ENCODE data around the gene ADAMTS12. TPM values are rescaled to one million over a fixed set of nuclear protein-coding genes. Genes with fewer than 3 reads are reported as not detected.

The ADAMTS12 gene
- total RNA-seq, 1 experiment from 2014 or later = 0.18 TPM

- H3K9me3 ChIP-seq (ENCODE audit: low read length) = no peaks in the 10 kb centered on the region
- intact Hi-C loops (cut with micrococcal nuclease) = no loop called here
- TF ChIP-seq EZH2phosphoT487 (IDR thresholded peaks at IDR 0.05; ENCODE audit: borderline replicate concordance, low read length) = no peak
- no peak for TF ChIP-seq EZH2 (IDR thresholded peaks at IDR 0.05; ENCODE audit: low read length, unreplicated experiment)
- BruUV-seq (replicated peaks) = no TSS peak
- no peak for DNase-seq
- CTCF ChIA-PET = no interaction called here
- no peak overlapping the region for H2AFZ ChIP-seq (ENCODE audit: low read length)
- no peak overlapping the region for H3K27ac ChIP-seq (ENCODE audit: low read length)
- H3K27me3 ChIP-seq (ENCODE audit: low read length) = no peaks in the 10 kb centered on the region
- no peak overlapping the region for H3K4me2 ChIP-seq (ENCODE audit: low read length)
- ATAC-seq = no peak
- no peaks in the 10 kb centered on the region for H3F3A ChIP-seq (ENCODE audit: low read length, unreplicated experiment)
- H3K9ac ChIP-seq (ENCODE audit: low read length) = no peak overlapping the region
- H4K20me1 ChIP-seq (ENCODE audit: low read length) = no peaks in the 10 kb centered on the region
- no peaks in the 10 kb centered on the region for H3K9me2 ChIP-seq (replicated peaks; ENCODE audit: low read length)
- POLR2A ChIA-PET (ENCODE audit: unreplicated experiment) = no interaction called here
- H3K4me1 ChIP-seq (ENCODE audit: insufficient read depth, low read length) = no peaks in the 10 kb centered on the region
- no peak overlapping the region for H3K4me3 ChIP-seq (ENCODE audit: low read length)
- H3K36me3 ChIP-seq (ENCODE audit: low read depth, low read length) = no peaks in the 10 kb centered on the region
- H3K79me2 ChIP-seq (ENCODE audit: low read length) = no peaks in the 10 kb centered on the region
These were observed 261.8 kb downstream of the ADAMTS12 start for GRCh38 chr5:33629999-33630398.

- Histone ChIP-seq H3K9me2 (replicated peaks; ENCODE audit: low read length) (no peaks in the 10 kb centered on the region), H3K27ac (ENCODE audit: low read length) (no peak overlapping the region), H3K4me3 (ENCODE audit: low read length) (no peak overlapping the region), H3K9me3 (ENCODE audit: low read length) (no peaks in the 10 kb centered on the region), H3K4me2 (ENCODE audit: low read length) (no peak overlapping the region), H2AFZ (ENCODE audit: low read length) (no peak overlapping the region), H3K79me2 (ENCODE audit: low read length) (no peaks in the 10 kb centered on the region), H4K20me1 (ENCODE audit: low read length) (no peaks in the 10 kb centered on the region), H3K36me3 (ENCODE audit: low read depth, low read length) (no peaks in the 10 kb centered on the region), H3F3A (ENCODE audit: low read length, unreplicated experiment) (no peaks in the 10 kb centered on the region), H3K27me3 (ENCODE audit: low read length) (no peaks in the 10 kb centered on the region), H3K9ac (ENCODE audit: low read length) (no peak overlapping the region), H3K4me1 (ENCODE audit: insufficient read depth, low read length) (no peaks in the 10 kb centered on the region)
- BruUV-seq (replicated peaks) = no TSS peak
- intact Hi-C loops (cut with micrococcal nuclease) = no loop called here
- ChIA-PET POLR2A (ENCODE audit: unreplicated experiment) (no interaction called here), CTCF (no interaction called here)
- no peak for DNase-seq
- ATAC-seq = no peak
- TF ChIP-seq EZH2 (IDR thresholded peaks at IDR 0.05; ENCODE audit: low read length, unreplicated experiment) = no peak
- TF ChIP-seq CTCF (conservative IDR thresholded peaks at IDR 0.05; ENCODE audit: low read depth, low read length) = no peak
- no peak for TF ChIP-seq EZH2phosphoT487 (IDR thresholded peaks at IDR 0.05; ENCODE audit: borderline replicate concordance, low read length)
These were observed 263.0 kb downstream of the ADAMTS12 start for GRCh38 chr5:33628796-33629195.

- no TSS peak for BruUV-seq (replicated peaks)
- H3K9me3 ChIP-seq (ENCODE audit: low read length) = no peaks in the 10 kb centered on the region
- no peak overlapping the region for H3K9ac ChIP-seq (ENCODE audit: low read length)
- H3K27me3 ChIP-seq (ENCODE audit: low read length) = no peaks in the 10 kb centered on the region
- no peak overlapping the region for H3K4me2 ChIP-seq (ENCODE audit: low read length)
- ATAC-seq (no peak), DNase-seq (no peak)
- H3K27ac ChIP-seq (ENCODE audit: low read length) = no peak overlapping the region
- H3K79me2 ChIP-seq (ENCODE audit: low read length) = no peaks in the 10 kb centered on the region
- ChIA-PET POLR2A (ENCODE audit: unreplicated experiment) (no interaction called here), CTCF (no interaction called here)
- H3K9me2 ChIP-seq (replicated peaks; ENCODE audit: low read length) = no peaks in the 10 kb centered on the region
- no peak overlapping the region for H3K4me3 ChIP-seq (ENCODE audit: low read length)
- no peak overlapping the region for H2AFZ ChIP-seq (ENCODE audit: low read length)
- intact Hi-C loops (cut with micrococcal nuclease) = no loop called here
- TF ChIP-seq EZH2 (IDR thresholded peaks at IDR 0.05; ENCODE audit: low read length, unreplicated experiment) (no peak), EZH2phosphoT487 (IDR thresholded peaks at IDR 0.05; ENCODE audit: borderline replicate concordance, low read length) (no peak), CTCF (conservative IDR thresholded peaks at IDR 0.05; ENCODE audit: low read depth, low read length) (no peak)
- H3K4me1 ChIP-seq (ENCODE audit: insufficient read depth, low read length) = no peaks in the 10 kb centered on the region
- no peaks in the 10 kb centered on the region for H4K20me1 ChIP-seq (ENCODE audit: low read length)
- no peaks in the 10 kb centered on the region for H3K36me3 ChIP-seq (ENCODE audit: low read depth, low read length)
- no peaks in the 10 kb centered on the region for H3F3A ChIP-seq (ENCODE audit: low read length, unreplicated experiment)
These were observed 270.3 kb downstream of the ADAMTS12 start for GRCh38 chr5:33621514-33621913.
